HL-60/S4 (cell line): ENCODE results near the gene CDKAL1.
"Not testable (repeated sequence)": the region's sequence is repeated elsewhere in the genome, so short reads cannot be mapped to it uniquely, and the experiment has no call there.

ENCODE experiments used
- in situ Hi-C: fragments of 300-500 bp; cut with MboI; formaldehyde crosslinking; loops from 2 replicates; pipeline ENCODE4 v1.14.3; 2022; ENCODE audit warnings: low sequenced_read_pairs

Gene CDKAL1

DNA sequence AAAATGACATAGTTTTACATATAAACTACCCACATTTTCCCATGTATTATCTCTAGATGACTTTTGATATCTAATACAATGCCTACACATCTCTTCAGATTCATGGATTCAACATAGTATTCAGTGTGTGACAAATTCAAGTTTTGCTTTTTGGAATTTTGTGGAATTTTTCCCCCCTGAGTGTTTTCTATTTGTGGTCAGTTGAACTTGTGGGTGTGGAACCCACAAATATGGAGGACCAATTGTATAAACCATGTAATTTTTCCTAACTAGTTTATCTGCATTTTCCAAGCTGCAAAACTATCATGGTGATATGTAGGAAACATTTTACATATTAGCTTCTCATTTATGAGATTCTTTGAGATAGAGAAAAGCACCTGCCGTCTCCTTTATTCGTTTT, 685.0 kb downstream of the CDKAL1 start:
- in situ Hi-C loops, result no loop called here

DNA sequence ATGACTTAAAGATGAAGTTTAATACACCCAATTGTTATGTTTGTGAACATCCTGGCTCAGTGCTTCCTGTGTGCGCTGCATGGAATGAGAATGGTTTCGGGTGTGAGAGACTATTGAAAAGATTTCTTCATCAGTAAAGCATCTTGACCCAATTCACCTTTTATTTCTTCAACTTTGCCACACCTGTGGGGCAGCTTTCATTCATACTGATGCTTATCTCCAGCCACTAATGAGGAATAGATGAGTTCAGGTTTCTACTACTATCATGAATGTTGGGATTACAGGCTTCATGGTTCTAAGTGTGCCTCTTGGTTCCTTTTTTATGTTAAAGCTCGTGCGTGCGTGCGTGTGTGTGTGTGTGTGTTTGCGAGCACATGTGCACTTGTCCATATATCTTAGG, 685.6 kb downstream of the CDKAL1 start:
- in situ Hi-C loops, result no loop called here

DNA sequence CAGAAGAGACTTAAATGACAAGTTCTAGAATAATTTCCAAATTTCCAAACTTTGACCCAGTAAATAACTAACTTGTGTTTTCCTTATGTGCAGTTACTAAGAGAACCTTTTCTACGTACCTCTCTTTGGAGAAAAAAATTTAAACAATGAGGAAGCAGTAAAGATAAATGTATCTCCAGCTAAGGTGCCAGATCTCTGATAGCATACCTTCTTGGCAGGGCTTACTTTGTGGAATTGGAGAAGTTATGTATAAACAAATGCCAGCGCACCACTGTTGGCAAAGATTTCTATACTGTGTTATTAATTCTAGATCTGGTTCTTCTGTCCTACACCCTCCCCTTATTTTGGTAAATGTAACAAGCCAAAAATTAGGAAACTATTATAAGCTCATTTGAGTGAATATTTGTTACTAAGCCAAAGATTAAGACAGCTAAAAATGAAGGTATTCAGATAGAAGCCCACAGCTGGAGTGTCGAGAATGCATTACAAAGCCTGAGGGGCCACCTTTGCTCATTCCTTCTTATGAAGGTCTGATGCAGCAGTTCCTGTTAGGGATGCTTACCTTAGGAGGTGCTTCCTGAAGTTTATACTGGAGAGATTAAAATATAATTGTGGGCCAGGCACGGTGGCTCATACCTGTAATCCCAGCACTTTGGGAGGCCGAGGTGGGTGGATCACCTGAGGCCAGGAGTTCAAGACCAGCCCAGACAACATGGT, 686.2 kb downstream of the CDKAL1 start:
- in situ Hi-C loops, result no loop called here

- in situ Hi-C loops, result no loop called here
Observed at GRCh38 chr6:21222656-21223055, 688.4 kb downstream of the CDKAL1 start.

DNA sequence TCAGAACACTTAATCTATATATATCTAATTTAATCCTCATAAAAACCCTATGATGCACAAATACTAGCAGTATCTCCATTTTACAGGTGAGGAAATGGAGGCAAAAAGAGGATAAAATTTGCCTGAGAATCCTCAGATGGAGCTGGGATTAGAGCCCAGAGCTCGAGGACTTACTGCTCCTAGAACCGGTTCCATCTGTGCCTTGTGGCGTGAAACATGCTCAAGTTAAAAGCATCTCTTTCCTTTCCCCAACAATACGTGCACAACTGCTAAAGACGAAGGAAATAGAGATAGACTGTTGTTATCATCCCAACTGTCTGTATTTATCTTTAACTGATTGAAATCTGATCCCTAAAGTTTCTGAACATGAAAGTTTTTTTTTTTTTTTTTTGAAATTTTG, 691.7 kb downstream of the CDKAL1 start:
- in situ Hi-C loops, result no loop called here

DNA sequence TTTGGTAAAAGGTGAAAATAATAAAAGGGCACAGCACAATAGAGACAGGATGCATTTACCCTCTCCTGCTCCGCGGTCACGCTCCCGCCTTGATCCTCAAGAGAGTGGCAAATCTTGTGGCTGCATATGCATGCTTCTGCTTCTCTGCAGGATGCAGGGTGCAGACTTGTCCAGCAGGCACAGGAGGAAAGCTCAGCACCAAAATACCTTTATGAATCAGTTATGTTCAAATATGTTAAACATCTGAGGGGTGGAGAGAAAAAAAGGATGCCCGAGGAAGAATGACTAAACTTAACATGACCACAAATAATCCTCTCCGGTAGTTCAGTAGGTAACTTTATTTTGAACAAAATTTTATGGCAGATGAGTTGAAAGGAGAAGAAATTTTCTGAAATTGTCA, 693.2 kb downstream of the CDKAL1 start:
- in situ Hi-C loops, result no loop called here

- in situ Hi-C loops, result no loop called here
Observed at GRCh38 chr6:21228411-21228810, 694.2 kb downstream of the CDKAL1 start.

DNA sequence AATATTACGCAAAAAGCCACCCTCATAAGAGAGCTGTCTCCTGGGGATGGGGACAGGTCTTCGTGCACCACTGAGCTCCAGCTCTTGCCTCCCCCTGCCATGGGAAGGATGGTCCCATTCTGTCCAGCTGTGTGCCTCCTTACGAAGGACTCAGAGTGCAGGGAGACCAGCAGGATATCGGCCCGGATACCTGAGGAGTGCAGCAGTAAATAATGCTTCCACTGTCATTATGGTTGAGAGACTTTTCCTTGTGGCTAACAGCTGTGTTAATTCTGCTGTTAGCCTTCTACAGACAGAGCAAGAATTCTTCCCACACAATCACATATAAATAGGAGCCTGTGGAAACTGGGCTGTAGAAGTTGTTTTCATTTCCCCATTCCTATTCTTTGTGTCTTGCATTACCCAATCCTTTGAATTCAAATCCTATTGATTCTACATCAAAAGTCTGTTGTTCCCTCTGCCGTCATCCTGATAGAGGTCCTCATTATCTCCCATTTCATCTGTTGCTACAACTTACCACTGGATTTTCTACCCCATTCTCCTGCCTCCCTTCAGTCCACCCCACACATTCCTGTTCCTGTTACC, 694.7 kb downstream of the CDKAL1 start:
- in situ Hi-C loops, result no loop called here

GRCh38 chr6:21230536-21230935, 696.3 kb downstream of the CDKAL1 start:
- in situ Hi-C loops, result no loop called here

- in situ Hi-C loops, result no loop called here
Observed at GRCh38 chr6:21235162-21235561, 700.9 kb downstream of the CDKAL1 start.

DNA sequence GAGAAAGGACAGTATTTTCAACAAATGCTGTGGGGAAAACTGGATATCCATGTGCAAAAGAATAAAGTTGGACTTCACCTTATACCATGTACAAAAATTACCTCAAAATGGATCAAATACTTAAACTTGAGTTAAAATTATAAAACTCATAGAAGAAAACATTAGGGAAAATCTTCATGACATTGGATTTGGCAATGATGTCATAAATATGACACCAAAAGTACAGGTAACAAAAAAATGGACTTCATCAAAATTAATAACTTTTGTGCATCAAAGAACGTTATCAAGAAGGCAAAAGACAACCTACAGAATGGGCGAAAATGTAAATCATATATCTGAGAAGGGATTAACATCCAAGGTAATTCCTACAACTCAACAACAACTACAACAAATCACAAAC, 704.0 kb downstream of the CDKAL1 start:
- in situ Hi-C loops, result no loop called here

GRCh38 chr6:21240709-21241108, 706.5 kb downstream of the CDKAL1 start:
- in situ Hi-C loops, result no loop called here

DNA sequence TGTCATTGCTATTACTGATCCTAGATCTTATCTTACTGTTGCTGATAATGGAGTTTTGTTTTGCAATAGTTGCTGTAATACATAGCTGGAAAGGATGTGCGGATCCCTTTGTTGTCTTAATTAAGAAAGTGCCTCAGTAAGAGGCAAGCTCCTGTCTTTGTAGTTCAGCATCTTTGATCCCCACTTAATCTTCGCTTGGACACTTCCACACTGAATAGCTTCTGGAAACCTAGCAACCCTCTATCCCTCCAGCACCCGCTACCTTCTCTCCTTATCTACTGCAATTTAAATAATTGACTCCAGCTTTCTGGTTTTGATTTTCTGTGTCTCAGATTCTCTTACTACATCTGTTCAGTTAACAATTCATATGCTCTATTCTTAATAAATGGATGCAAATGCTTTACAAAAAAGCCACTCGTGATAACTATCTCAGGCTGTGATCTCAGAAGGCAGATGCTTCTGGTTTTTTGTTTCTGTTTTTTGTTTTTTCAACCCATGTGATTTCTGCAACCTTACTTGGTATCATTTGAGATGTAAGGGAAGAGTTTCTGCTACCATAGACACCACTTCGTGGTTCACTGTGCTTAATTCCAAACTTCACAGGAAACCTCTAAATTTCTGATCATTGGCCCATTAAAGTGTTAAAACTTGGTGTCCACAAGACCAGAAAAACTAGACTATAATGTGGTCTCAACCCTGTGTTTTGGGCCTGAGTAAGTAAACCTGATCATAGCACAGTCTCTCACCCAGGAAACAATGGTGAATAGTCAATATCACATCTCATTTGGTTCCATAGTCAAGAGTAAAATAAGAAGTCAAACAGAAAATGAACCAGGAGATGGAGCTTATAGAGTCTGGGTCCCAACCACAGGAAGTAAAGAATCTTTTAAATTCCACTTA, 707.2 kb downstream of the CDKAL1 start:
- in situ Hi-C loops, result no loop called here

- in situ Hi-C loops, result no loop called here
Observed at GRCh38 chr6:21244897-21245470, 710.7 kb downstream of the CDKAL1 start.

DNA sequence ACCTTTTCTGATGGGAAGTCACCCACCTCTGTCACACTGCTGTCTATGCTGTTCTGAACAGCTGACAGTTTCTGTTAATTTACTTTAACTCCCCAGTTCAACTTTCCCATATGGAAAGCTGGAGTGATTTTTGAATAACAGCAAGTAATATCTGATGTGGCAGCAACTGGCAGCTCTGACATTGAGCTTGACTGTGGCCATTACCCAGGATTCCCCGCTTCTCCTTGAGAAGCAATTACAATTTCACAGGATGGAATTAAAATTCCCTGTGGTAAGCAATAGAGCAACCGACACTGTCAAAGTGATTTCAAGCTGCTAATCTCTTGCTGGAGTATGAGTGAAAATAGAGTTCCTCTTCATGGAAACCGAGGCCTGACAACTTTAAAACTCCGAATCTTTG, 711.2 kb downstream of the CDKAL1 start:
- in situ Hi-C loops, result no loop called here

- in situ Hi-C loops, result no loop called here
Observed at GRCh38 chr6:21246075-21246474, 711.8 kb downstream of the CDKAL1 start.

DNA sequence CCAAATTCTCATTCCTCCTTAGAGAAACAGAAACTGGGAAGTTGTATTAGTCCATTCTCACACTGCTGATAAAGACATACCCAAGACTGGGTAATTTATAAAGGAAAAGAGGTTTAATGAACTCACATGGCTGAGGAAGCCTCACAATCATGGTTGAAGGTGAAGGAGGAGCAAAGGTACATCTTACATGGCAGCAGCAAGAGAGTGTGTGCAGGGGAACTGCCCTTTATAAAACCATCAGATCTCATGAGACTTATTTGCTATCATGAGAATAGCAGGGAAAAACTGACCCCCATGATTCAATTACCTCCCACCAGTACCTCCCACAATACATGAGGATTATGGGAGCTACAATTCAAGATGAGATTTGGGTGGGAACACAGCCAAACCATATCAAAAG, 720.2 kb downstream of the CDKAL1 start:
- in situ Hi-C loops, result not testable (repeated sequence)

DNA sequence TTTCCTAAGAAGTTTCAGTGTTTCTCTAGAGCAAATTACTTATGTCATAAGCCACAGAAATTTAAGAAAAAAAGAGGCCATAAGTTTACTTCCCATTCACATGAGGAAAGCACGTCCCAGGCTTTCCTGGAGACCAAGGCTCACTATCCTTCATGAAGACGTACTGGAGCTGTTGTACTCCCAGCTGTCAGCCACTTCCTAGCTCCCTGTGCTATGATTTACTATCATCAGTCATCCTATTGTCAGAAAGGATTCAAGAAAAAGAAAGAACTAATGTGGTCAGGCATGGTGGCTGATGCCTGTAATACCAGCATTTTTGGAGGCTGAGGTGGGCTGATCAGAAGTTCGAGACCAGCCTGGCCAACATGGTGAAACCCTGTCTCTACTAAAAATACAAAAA, 721.9 kb downstream of the CDKAL1 start:
- in situ Hi-C loops, result no loop called here

DNA sequence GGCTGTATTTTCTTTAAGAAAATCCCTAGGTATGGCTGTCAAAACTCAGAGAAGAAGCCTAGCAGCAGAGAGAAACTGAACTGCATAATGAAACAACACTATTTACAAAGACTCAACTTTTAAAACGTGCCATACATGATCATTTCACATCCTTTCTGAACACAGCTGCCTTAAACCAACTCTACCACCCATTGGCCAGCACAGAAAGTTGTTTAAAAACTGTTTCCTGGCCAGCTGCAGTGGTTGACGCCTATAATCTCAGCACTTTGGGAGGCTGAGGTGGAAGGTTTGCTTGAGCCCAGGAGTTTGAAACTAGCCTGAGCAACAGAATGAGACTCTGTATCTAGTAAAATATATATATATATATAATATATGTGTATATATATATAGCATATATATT, 722.9 kb downstream of the CDKAL1 start:
- in situ Hi-C loops, result no loop called here

DNA sequence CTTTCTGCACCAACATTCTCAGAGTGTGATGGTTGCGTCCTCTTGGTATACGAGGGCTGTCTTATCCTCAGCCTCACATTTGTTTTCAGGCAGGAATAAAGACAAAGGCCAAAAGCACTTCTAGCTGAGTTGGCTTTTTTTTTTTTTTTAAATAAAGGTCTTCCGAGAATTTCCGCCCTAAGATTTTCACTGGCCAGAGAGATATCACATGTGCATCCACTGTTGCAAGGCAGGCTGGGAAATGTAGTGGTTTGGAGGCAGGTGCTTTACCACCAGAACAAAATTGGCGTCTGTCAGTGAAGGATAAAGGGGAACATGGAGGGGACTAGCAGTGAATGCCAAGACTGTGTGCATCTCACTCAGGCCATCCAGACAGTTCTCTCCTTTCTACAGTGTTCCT, 724.4 kb downstream of the CDKAL1 start:
- in situ Hi-C loops, result no loop called here

- in situ Hi-C loops, result no loop called here
Observed at GRCh38 chr6:21259660-21260059, 725.4 kb downstream of the CDKAL1 start.

GRCh38 chr6:21262504-21262903, 728.2 kb downstream of the CDKAL1 start:
- in situ Hi-C loops, result no loop called here
